Measurements from ENCODE around the gene GPANK1. TPM values are rescaled to one million over a fixed set of nuclear protein-coding genes. Genes with fewer than 3 reads are reported as not detected.
A peak's percentile ranks its signal among the peaks of the same experiment; 100 is the strongest.

The GPANK1 gene
- total RNA-seq, 6 experiments from 2014 or later: 6.4 to 10.0 (median 8.0) TPM

DNA sequence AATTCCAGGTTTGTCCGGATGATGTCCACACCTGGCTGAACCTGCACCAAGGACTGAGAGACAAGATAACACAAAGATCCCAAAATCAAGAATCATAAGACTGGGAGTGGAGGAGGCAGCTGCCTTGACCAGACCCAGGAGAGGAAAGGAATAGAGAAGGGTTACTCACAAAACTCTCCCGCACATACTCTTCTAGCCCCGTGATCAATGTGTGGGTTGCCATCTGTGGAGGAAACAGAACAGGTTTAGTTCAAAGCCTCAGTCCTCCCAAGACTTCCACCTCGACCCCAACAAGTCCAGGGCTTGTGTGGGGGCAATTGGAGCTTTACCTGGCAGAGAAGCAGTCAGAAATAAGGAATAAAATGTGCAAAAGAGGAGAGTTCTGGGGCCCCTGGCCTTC is 23.4 kb downstream of the GPANK1 start:
- no peak overlapping the region for H3K4me3 ChIP-seq
- peaks cover 4 to 97% (median 52%) of the 10 kb centered on the region in 4 donors for H3K36me3 ChIP-seq
- ATAC-seq: no peak
- H3K27me3 ChIP-seq: no peaks in the 10 kb centered on the region
- no peak overlapping the region for H3K27ac ChIP-seq
- intact Hi-C loops (cut with DNase I): no loop called here
- peaks cover 0 to 18% (median 0%) of the 10 kb centered on the region in 4 donors for H3K4me1 ChIP-seq
- no peak for TF ChIP-seq POLR2A (IDR thresholded peaks at IDR 0.05)
- TF ChIP-seq, protein P1, sequence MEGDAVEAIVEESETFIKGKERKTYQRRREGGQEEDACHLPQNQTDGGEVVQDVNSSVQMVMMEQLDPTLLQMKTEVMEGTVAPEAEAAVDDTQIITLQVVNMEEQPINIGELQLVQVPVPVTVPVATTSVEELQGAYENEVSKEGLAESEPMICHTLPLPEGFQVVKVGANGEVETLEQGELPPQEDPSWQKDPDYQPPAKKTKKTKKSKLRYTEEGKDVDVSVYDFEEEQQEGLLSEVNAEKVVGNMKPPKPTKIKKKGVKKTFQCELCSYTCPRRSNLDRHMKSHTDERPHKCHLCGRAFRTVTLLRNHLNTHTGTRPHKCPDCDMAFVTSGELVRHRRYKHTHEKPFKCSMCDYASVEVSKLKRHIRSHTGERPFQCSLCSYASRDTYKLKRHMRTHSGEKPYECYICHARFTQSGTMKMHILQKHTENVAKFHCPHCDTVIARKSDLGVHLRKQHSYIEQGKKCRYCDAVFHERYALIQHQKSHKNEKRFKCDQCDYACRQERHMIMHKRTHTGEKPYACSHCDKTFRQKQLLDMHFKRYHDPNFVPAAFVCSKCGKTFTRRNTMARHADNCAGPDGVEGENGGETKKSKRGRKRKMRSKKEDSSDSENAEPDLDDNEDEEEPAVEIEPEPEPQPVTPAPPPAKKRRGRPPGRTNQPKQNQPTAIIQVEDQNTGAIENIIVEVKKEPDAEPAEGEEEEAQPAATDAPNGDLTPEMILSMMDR (IDR thresholded peaks at IDR 0.05): no peak
- no peak for DNase-seq
- 78% methylated on average over 3 of the region's 4 CpGs for WGBS (ENCODE audit: insufficient coverage, low coverage, low lambda C conversion rate, missing lambda C conversion rate)
- no peaks in the 10 kb centered on the region for H3K9me3 ChIP-seq

DNA sequence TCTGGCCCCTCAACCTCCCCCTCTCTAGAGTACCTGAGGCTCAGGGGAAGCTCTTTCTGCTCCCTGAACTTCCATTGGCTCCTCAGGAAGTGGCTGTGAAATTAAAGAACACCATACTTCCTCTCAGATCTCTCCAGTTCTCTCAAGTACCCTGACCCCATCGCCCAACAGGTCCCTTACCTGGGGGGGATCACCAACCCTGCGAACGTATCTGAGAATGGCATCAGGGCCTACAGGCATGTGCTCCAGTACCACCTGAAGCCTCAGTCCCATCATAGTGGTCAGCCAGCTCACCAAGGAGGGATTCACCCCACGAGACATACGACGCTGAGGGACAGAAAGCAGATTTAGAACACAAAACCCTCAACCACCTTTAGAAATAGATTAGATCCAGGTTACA is 24.2 kb downstream of the GPANK1 start:
- no peak overlapping the region for H3K27ac ChIP-seq
- peaks cover 4 to 98% (median 52%) of the 10 kb centered on the region in 4 donors for H3K36me3 ChIP-seq
- WGBS (ENCODE audit: insufficient coverage, low coverage, low lambda C conversion rate, missing lambda C conversion rate): 95% methylated on average over 6 of the region's 6 CpGs
- no peak overlapping the region for H3K4me3 ChIP-seq
- H3K9me3 ChIP-seq: no peaks in the 10 kb centered on the region
- no peak for DNase-seq
- H3K27me3 ChIP-seq: no peaks in the 10 kb centered on the region
- H3K4me1 ChIP-seq: peaks cover 0 to 18% (median 0%) of the 10 kb centered on the region in 4 donors
- TF ChIP-seq, protein P1 (IDR thresholded peaks at IDR 0.05): no peak
- no peak for ATAC-seq
- intact Hi-C loops (cut with DNase I): no loop called here

DNA sequence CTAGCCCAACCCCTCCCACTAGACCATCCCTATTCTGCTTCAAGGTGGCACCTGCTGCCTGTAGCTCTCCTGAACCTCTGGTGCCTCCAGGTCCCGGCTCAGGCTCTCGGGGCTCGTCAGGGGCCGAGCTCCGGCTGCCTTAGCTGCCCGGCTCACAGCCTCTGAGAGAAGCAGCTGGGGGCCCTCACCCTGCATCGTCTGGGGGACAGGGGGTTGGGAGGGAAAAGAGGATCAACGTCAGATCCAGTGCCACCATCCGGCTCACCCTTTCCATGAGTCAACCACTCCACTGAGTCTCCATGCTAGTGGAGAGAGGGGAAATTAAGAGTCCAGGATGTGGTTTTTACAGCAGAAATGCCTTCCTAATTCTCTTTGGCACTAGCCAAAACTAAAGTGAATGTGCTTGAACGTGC is 25.3 kb downstream of the GPANK1 start:
- Histone ChIP-seq H3K4me1 (peaks cover 0 to 22% (median 0%) of the 10 kb centered on the region in 4 donors), H3K27ac (no peak overlapping the region), H3K36me3 (peaks cover 4 to 97% (median 52%) of the 10 kb centered on the region in 4 donors), H3K4me3 (no peak overlapping the region), H3K27me3 (no peaks in the 10 kb centered on the region), H3K9me3 (no peaks in the 10 kb centered on the region)
- intact Hi-C loops (cut with DNase I): no loop called here
- DNase-seq (peak in 1 of 3 donors; percentile 48), ATAC-seq (no peak)
- TF ChIP-seq POLR2A (IDR thresholded peaks at IDR 0.05): no peak
- TF ChIP-seq, protein P1 (IDR thresholded peaks at IDR 0.05): no peak
- WGBS (ENCODE audit: insufficient coverage, low coverage, low lambda C conversion rate, missing lambda C conversion rate): 78% methylated on average over 4 of the region's 10 CpGs

- intact Hi-C loops (cut with DNase I): no loop called here
- Histone ChIP-seq H3K36me3 (peaks cover 4 to 97% (median 52%) of the 10 kb centered on the region in 4 donors), H3K27me3 (no peaks in the 10 kb centered on the region), H3K27ac (no peak overlapping the region), H3K4me1 (peaks cover 0 to 23% (median 0%) of the 10 kb centered on the region in 4 donors), H3K9me3 (no peaks in the 10 kb centered on the region), H3K4me3 (no peak overlapping the region)
- DNase-seq (no peak), ATAC-seq (no peak)
- TF ChIP-seq POLR2A (IDR thresholded peaks at IDR 0.05): no peak
- TF ChIP-seq, protein P1 (IDR thresholded peaks at IDR 0.05): no peak
- 78% methylated on average over 7 of the region's 9 CpGs for WGBS (ENCODE audit: insufficient coverage, low coverage, low lambda C conversion rate, missing lambda C conversion rate)
Observed at GRCh38 chr6:31639043-31639442, 25.8 kb downstream of the GPANK1 start.
